Skeletal muscle tissue (tissue), 4 donors: ENCODE measurements around the gene MRAP. TPM values are rescaled to one million over a fixed set of nuclear protein-coding genes. Genes with fewer than 3 reads are reported as not detected.
A peak's percentile ranks its signal among the peaks of the same experiment; 100 is the strongest.

ENCODE experiments used
- H3K27ac ChIP-seq: one replicate; pipeline ENCODE4 v1.7.0; 2013; ENCODE audit warnings: mild to moderate bottlenecking, low read depth, low read length, inconsistent platforms
- H3K27me3 ChIP-seq, 3 donors: one replicate each; pipeline ENCODE4 v1.7.0; 2013; ENCODE audit warnings: low read length in 3 of 3; ENCODE audit not compliant: control insufficient read depth in 3 of 3, insufficient read depth in 3 of 3
- H3K36me3 ChIP-seq, 3 donors: one replicate each; pipeline ENCODE4 v1.7.0; 2013; ENCODE audit warnings: low read length in 3 of 3; ENCODE audit not compliant: control insufficient read depth in 3 of 3, insufficient read depth in 3 of 3
- H3K4me1 ChIP-seq, 3 donors: one replicate each; pipeline ENCODE4 v1.7.0; 2013; ENCODE audit warnings: low read length in 3 of 3, mild to moderate bottlenecking in 3 of 3; ENCODE audit not compliant: control insufficient read depth in 3 of 3, insufficient read depth in 3 of 3
- H3K4me3 ChIP-seq, 3 donors: one replicate each; pipeline ENCODE4 v1.7.0; 2013; ENCODE audit warnings: low read length in 3 of 3
- H3K9ac ChIP-seq, 3 donors: one replicate each; pipeline ENCODE4 v1.7.0; 2013; ENCODE audit warnings: low read length in 3 of 3, mild to moderate bottlenecking in 3 of 3, moderate library complexity in 2 of 3, low read depth in 1 of 3
- H3K9me3 ChIP-seq, 3 donors: one replicate each; pipeline ENCODE4 v1.7.0; 2013; ENCODE audit warnings: low read length in 3 of 3; ENCODE audit not compliant: control insufficient read depth in 3 of 3
- total RNA-seq: library from RNA; depleted of rRNA; stranded (reverse); fragments of >200 nt; gene quantifications from one replicate; pipeline ENCODE4 v1.2.3, GENCODE V29; 2014
- donor health status: Osteomylitis.

Gene MRAP
- total RNA-seq, 1 donor from 2014 or later = 2.6 TPM

GRCh38 chr21:32330784-32331311, 32.2 kb downstream of the MRAP start:
- no peak overlapping the region for H3K4me3 ChIP-seq
- H3K27me3 ChIP-seq = no peaks in the 10 kb centered on the region
- H3K9me3 ChIP-seq = no peaks in the 10 kb centered on the region
- H3K4me1 ChIP-seq = peaks cover 6 to 11% (median 7%) of the 10 kb centered on the region in 3 donors
- peaks cover 40 to 48% (median 41%) of the 10 kb centered on the region in 3 donors for H3K36me3 ChIP-seq
- H3K9ac ChIP-seq = no peak overlapping the region
- no peak overlapping the region for H3K27ac ChIP-seq

DNA sequence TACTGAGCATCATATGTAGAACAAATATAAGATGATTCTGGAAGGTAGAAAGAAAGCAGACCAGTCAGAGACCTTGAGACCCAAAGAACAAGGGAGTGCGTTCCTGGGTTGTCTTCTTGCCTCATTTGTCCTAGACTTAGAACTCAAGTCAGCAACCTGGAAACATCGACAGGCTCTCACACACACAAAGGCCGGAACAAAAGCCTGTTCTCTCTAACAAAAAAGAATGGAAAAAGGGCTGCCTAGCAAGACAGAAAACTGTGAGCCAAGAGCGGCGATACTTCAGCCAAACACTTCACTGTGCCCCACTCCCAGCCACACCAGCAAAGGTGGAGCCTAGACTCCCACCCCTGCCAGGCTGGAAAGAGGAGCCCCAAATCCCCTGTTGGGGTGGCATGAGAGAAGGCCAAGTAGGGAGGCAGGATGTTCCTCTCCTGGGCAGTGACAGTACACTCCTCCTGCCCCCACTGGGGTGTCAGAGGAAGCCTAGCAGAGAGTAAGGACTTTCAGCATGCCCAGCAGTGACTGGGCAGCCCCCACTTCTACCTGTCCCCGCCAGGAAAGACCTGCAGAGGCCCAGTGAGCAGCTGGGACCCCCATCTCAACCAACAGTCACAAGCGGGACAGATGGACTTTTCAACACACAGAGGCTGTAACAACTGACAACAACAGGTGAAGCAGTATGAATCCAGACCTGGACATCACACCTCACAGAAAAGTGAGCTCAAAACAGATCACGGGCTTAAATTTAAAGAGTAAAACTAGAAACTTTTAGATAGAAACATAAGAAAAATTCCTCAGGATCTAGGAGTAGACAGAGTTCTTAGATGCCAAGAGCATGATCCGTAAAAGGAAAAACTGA, 33.0 kb downstream of the MRAP start:
- H3K4me1 ChIP-seq = peaks cover 8 to 11% (median 11%) of the 10 kb centered on the region in 3 donors
- H3K27ac ChIP-seq = no peak overlapping the region
- peaks cover 37 to 48% (median 44%) of the 10 kb centered on the region in 3 donors for H3K36me3 ChIP-seq
- H3K27me3 ChIP-seq = no peaks in the 10 kb centered on the region
- H3K9ac ChIP-seq = no peak overlapping the region
- H3K4me3 ChIP-seq = no peak overlapping the region
- no peaks in the 10 kb centered on the region for H3K9me3 ChIP-seq

DNA sequence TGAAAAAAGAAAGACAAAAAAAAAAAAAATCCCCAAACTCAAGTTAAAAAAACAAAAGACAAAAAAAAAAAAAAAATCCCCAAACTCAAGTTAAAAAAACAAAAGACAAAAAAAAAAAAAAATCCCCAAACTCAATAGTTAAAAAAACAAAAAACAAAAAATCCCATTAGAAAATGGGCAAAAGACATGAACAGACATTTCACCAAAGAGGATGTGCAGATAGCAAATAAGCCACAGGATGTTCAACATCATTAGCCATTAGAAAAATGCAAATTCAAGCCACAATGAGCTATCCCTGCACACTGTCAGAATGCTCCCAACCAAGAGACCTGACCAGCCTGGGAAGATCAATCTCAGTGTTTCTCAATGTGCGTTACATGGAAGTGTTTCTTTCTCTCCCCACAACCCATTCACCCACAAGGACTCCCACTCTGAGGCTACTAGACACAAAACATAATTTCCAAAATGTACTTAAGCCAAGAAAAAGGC, 33.9 kb downstream of the MRAP start:
- Histone ChIP-seq H3K4me3 (no peak overlapping the region), H3K4me1 (peaks cover 8 to 13% (median 11%) of the 10 kb centered on the region in 3 donors), H3K36me3 (peaks cover 44 to 55% (median 50%) of the 10 kb centered on the region in 3 donors), H3K9ac (no peak overlapping the region), H3K27me3 (no peaks in the 10 kb centered on the region), H3K27ac (no peak overlapping the region), H3K9me3 (no peaks in the 10 kb centered on the region)

GRCh38 chr21:32333953-32334673, 35.5 kb downstream of the MRAP start:
- Histone ChIP-seq H3K27ac (no peak overlapping the region), H3K27me3 (no peaks in the 10 kb centered on the region), H3K4me3 (no peak overlapping the region), H3K36me3 (peaks cover 55 to 67% (median 55%) of the 10 kb centered on the region in 3 donors), H3K9ac (no peak overlapping the region), H3K9me3 (no peaks in the 10 kb centered on the region), H3K4me1 (peaks cover 7 to 9% (median 7%) of the 10 kb centered on the region in 3 donors)

GRCh38 chr21:32334980-32335531, 36.4 kb downstream of the MRAP start:
- H3K4me1 ChIP-seq = peaks cover 2 to 4% (median 2%) of the 10 kb centered on the region in 3 donors
- no peaks in the 10 kb centered on the region for H3K9me3 ChIP-seq
- peaks cover 52 to 72% (median 59%) of the 10 kb centered on the region in 3 donors for H3K36me3 ChIP-seq
- no peaks in the 10 kb centered on the region for H3K27me3 ChIP-seq
- no peak overlapping the region for H3K27ac ChIP-seq
- no peak overlapping the region for H3K9ac ChIP-seq
- H3K4me3 ChIP-seq = no peak overlapping the region

- Histone ChIP-seq H3K9ac (peak overlapping the region in 1 of 3 donors; percentile 40), H3K9me3 (no peaks in the 10 kb centered on the region), H3K36me3 (peaks cover 51 to 70% (median 56%) of the 10 kb centered on the region in 3 donors), H3K27ac (no peak overlapping the region), H3K4me3 (no peak overlapping the region), H3K27me3 (no peaks in the 10 kb centered on the region), H3K4me1 (peaks cover 2 to 4% (median 2%) of the 10 kb centered on the region in 3 donors)
Measured at GRCh38 chr21:32335601-32336575, 37.2 kb downstream of the MRAP start.

DNA sequence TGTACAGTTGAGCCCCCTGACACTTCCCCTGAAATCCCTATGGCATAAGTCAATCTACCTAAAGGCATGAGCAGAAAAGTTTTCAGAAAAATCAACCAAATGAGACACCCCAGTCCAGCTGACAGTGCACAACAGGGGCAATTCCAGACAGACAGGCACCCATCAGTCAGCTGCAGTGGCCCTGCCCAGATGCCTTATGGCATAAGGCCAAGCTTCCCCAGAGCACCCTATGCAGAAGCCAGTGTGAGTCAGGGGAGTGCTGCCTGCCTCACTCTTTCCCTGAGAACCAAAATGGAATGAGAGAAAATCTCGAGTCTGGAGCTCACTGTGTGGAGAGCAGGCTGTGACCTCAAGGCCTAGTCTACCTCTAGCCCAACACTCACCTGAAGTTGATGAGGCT, 38.1 kb downstream of the MRAP start:
- H3K9ac ChIP-seq = no peak overlapping the region
- no peak overlapping the region for H3K4me3 ChIP-seq
- H3K36me3 ChIP-seq = peaks cover 46 to 69% (median 58%) of the 10 kb centered on the region in 3 donors
- H3K27me3 ChIP-seq = no peaks in the 10 kb centered on the region
- no peaks in the 10 kb centered on the region for H3K9me3 ChIP-seq
- peaks cover 2 to 4% (median 2%) of the 10 kb centered on the region in 3 donors for H3K4me1 ChIP-seq
- H3K27ac ChIP-seq = no peak overlapping the region

DNA sequence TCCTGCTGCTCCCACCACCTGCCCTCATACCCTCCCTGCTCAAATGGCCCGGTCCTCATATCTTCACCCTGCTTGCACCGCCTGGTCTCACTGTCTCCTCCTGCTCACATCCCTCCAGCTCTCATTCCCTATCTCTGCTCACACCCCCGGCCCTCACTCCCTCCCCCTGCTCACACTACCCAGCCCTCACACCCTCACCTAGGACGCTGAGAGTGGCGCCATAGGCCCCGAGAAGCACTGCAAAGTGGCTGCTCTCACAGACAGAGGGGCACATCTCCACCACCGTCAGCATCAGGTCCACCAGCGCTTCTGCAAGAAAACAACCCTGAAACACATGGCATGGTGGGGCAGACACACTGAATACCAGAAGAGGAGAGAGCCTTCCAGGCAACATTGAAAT, 38.6 kb downstream of the MRAP start:
- no peaks in the 10 kb centered on the region for H3K27me3 ChIP-seq
- H3K4me1 ChIP-seq = peaks cover 2 to 4% (median 2%) of the 10 kb centered on the region in 3 donors
- no peak overlapping the region for H3K27ac ChIP-seq
- H3K9ac ChIP-seq = no peak overlapping the region
- H3K9me3 ChIP-seq = no peaks in the 10 kb centered on the region
- H3K36me3 ChIP-seq = peaks cover 44 to 68% (median 60%) of the 10 kb centered on the region in 3 donors
- H3K4me3 ChIP-seq = no peak overlapping the region
